Suprapubic skin (tissue), 4 donors: ENCODE measurements around the gene RPTOR. TPM values are rescaled to one million over a fixed set of nuclear protein-coding genes. Genes with fewer than 3 reads are reported as not detected.

Experiments
- DNase-seq, 2 donors: peaks; one replicate each; pipeline ENCODE4 v3.0.0-alpha.2; 2019; ENCODE audit warnings: low spot score in 2 of 2
- H3K27ac ChIP-seq: fragments of 200-600 bp; sonication (generic); one replicate; pipeline ENCODE4 v1.5.1; 2019
- H3K27me3 ChIP-seq: fragments of 200-600 bp; sonication (generic); one replicate; pipeline ENCODE4 v1.5.1; 2019
- H3K36me3 ChIP-seq: fragments of 200-600 bp; sonication (generic); one replicate; pipeline ENCODE4 v1.5.1; 2019
- H3K4me1 ChIP-seq: fragments of 200-600 bp; sonication (generic); one replicate; pipeline ENCODE4 v1.5.1; 2019
- H3K4me3 ChIP-seq: fragments of 200-600 bp; sonication (generic); one replicate; pipeline ENCODE4 v1.5.1; 2019; ENCODE audit warnings: mild to moderate bottlenecking
- H3K9me3 ChIP-seq: fragments of 200-600 bp; sonication (generic); one replicate; pipeline ENCODE4 v1.5.1; 2019
- EP300 ChIP-seq: sonication (generic); formaldehyde crosslinking; IDR thresholded peaks from one replicate; pipeline ENCODE4 v1.6.1; 2017; ENCODE audit warnings: antibody characterized with exemption
- POLR2A ChIP-seq, 2 donors: fragments of 450-650 bp; IDR thresholded peaks; one replicate each; pipeline ENCODE4 v1.6.1; 2017; ENCODE audit warnings: antibody characterized with exemption in 2 of 2, mild to moderate bottlenecking in 2 of 2, moderate library complexity in 2 of 2
- POLR2AphosphoS5 ChIP-seq, 3 donors: sonication (generic); formaldehyde crosslinking; IDR thresholded peaks; one replicate each; pipeline ENCODE4 v1.6.1; 2017; ENCODE audit warnings: antibody characterized with exemption in 3 of 3
- WGBS: methylation state at CpG from one replicate; pipeline ENCODE4 v1.1.5; 2018; 5-methylcytosine and 5-hydroxymethylcytosine counted together
- total RNA-seq, 4 donors: library from RNA; depleted of rRNA; stranded (reverse); fragments of >200 nt; gene quantifications; one replicate each; pipeline ENCODE4 v1.1.0, GENCODE V29; 2016
- TF ChIP-seq, protein P1 (sequence below), 2 donors: fragments of 200-600 bp in 1 of 2; fragments of 450-650 bp in 1 of 2; sonication (generic) in 1 of 2; IDR thresholded peaks; one replicate each; pipeline ENCODE4 v1.5.1; 2016 to 2019; ENCODE audit warnings: antibody characterized with exemption in 2 of 2, mild to moderate bottlenecking in 1 of 2, moderate library complexity in 1 of 2

RPTOR gene
- total RNA-seq, 4 donors from 2014 or later = 45.8 to 84.6 (median 53.0) TPM

DNA sequence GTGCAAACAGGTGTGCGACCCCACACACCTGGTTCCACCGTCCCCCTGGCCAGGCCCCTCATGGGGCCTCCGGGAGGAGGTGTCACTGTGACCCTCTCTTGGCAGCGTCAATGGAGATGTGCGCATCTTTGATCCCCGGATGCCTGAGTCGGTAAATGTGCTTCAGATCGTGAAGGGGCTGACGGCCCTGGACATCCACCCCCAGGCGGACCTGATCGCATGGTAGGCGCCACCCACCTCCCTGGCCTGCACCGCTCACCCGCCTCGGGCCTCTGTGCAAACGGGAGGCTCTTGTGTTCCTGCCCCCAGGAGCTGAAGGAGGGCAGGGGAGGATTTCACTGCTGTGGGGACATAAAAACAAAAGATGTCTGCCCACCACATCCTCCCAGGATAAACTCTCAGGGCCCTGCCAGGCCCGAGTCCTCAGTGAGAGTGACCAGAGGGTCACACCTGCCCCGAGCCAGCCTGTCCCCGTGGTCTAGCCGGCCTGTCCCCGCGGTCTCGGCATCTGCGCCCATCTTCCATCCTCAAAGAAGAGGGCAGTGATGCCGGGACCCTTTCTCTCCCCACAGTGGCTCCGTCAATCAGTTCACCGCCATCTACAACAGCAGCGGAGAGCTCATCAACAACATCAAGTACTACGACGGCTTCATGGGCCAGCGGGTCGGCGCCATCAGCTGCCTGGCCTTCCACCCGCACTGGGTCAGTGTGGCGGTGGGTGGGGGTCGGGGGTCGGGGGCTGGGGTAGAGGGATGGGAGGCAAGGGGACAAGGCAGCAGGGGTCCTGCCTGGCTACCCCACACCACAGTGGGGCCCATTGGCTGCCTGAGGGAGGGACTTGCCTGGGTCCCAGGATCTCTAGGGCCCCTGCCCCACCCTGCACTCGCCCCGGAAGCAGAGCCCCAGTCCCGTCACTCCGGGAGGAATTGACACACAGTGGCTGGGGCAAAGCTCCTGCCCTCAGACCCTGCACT lies 418.0 kb downstream of the RPTOR start:
- Histone ChIP-seq H3K36me3 (peaks cover 29% of the 10 kb centered on the region), H3K27ac (no peak overlapping the region)
- WGBS = 95% methylated on average over 31 of the region's 41 CpGs

DNA sequence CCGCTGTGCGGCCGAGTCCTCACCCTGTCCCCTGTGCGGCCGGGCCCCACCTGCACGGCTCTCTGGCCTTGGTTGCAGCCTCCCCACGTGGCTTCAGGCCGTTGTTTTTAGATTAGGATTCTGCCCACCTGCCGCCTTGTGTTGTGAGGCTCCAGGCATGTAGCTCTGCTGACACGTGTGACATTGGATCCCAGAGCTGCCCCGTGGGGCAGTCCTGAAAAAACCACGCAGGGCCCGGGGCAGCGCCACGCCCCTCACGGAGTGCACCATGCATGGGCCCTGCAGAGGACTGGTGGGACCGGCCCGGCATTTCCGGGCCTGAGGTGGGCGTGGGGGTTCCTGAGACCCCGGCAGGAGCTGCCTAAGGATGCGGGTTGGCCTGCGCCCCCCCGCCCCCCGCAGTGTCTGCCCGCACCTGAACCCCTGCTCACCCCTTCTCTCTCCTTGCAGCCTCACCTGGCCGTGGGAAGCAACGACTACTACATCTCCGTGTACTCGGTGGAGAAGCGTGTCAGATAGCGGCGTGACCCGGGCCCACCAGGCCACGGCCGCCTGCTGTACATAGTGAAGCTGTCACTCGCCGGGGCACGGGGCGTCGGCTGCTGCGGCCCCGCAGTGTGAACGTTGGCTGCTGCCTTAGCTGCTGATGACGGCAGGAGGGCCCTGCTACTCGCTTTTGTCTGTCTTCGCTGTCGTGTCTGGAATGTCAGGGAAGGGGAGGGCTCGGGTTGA lies 419.3 kb downstream of the RPTOR start:
- Histone ChIP-seq H3K4me3 (no peak overlapping the region), H3K27me3 (no peaks in the 10 kb centered on the region), H3K9me3 (no peaks in the 10 kb centered on the region), H3K27ac (no peak overlapping the region), H3K36me3 (peaks cover 29% of the 10 kb centered on the region), H3K4me1 (peaks cover 29% of the 10 kb centered on the region)
- DNase-seq = no peak
- TF ChIP-seq POLR2A (IDR thresholded peaks at IDR 0.05) = no peak
- TF ChIP-seq POLR2AphosphoS5 (IDR thresholded peaks at IDR 0.05) = no peak
- TF ChIP-seq EP300 = no peak
- TF ChIP-seq, protein P1, sequence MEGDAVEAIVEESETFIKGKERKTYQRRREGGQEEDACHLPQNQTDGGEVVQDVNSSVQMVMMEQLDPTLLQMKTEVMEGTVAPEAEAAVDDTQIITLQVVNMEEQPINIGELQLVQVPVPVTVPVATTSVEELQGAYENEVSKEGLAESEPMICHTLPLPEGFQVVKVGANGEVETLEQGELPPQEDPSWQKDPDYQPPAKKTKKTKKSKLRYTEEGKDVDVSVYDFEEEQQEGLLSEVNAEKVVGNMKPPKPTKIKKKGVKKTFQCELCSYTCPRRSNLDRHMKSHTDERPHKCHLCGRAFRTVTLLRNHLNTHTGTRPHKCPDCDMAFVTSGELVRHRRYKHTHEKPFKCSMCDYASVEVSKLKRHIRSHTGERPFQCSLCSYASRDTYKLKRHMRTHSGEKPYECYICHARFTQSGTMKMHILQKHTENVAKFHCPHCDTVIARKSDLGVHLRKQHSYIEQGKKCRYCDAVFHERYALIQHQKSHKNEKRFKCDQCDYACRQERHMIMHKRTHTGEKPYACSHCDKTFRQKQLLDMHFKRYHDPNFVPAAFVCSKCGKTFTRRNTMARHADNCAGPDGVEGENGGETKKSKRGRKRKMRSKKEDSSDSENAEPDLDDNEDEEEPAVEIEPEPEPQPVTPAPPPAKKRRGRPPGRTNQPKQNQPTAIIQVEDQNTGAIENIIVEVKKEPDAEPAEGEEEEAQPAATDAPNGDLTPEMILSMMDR (IDR thresholded peaks at IDR 0.05) = no peak
- WGBS = 90% methylated on average over 37 of the region's 49 CpGs

More for the DNA sequence above, 418.0 kb downstream of the RPTOR start:
- TF ChIP-seq EP300 = no peak
- no peak for TF ChIP-seq POLR2A (IDR thresholded peaks at IDR 0.05)
- no peak for TF ChIP-seq POLR2AphosphoS5 (IDR thresholded peaks at IDR 0.05)
- TF ChIP-seq, protein P1 (IDR thresholded peaks at IDR 0.05) = no peak
- Histone ChIP-seq H3K9me3 (no peaks in the 10 kb centered on the region), H3K27me3 (no peaks in the 10 kb centered on the region), H3K4me3 (no peak overlapping the region), H3K4me1 (peaks cover 22% of the 10 kb centered on the region)
- DNase-seq = peak in 1 of 2 donors; percentile 60

DNA sequence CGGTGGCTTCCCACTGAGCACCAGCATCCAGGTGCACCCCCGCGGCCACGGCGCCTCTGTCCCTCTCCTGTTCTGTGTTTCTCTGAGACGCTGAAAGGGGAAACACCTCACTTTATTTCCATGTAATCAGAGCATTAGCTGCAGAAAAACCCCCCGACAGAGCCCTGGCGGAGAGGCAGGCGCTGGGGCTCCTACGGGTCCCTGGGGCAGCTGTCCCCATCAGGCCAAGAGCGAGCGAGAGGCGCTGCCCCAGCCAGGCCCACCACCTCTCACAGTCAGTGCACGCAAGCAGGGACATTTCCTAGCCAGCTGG lies 419.9 kb downstream of the RPTOR start:
- peaks cover 29% of the 10 kb centered on the region for H3K36me3 ChIP-seq
- no peaks in the 10 kb centered on the region for H3K9me3 ChIP-seq
- TF ChIP-seq POLR2A (IDR thresholded peaks at IDR 0.05) (no peak), POLR2AphosphoS5 (IDR thresholded peaks at IDR 0.05) (no peak), EP300 (no peak)
- TF ChIP-seq, protein P1 (IDR thresholded peaks at IDR 0.05) = no peak
- peaks cover 4% of the 10 kb centered on the region for H3K27me3 ChIP-seq
- H3K27ac ChIP-seq = no peak overlapping the region
- no peak overlapping the region for H3K4me3 ChIP-seq
- H3K4me1 ChIP-seq = peaks cover 29% of the 10 kb centered on the region
- WGBS = 84% methylated on average over 13 of the region's 14 CpGs
- DNase-seq = no peak

DNA sequence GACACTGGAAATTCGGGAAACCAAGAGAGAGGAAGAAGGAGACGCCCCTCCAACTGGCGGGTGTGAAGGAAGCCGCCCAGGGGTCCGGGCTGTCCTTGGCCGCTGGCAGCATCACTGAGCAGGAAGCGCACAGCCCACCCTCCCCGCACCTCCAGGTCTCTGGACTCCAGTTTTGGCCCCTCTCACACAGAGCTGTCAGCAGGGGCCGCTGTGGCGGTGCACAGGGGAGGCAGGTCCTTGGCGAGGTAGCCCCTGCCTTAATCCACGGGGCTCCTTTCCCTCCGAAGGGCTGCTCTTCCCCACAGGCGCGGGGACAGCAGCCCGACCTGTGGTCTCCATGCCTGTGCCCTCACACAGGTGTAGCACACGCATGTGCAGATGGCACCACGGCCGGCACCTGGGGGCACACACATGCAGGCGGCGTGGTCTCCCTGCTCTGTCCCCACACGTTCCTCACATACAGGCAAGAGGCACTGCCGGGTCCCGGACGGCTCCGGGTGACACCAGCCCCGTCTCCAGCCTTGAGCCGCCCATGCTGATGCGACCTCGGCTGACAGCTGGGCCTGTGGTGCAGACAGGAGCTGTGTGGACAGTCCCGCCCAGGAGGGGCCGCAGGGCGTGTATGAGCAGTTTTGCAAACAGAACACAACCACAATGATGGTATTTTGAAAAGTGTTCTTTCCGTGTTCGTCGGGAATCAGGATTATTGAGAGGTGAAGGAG lies 420.4 kb downstream of the RPTOR start:
- no peak overlapping the region for H3K27ac ChIP-seq
- no peaks in the 10 kb centered on the region for H3K9me3 ChIP-seq
- 90% methylated on average over 8 of the region's 36 CpGs for WGBS
- no peak overlapping the region for H3K4me3 ChIP-seq
- peak in 1 of 2 donors; percentile 58 for DNase-seq
- H3K36me3 ChIP-seq = peaks cover 29% of the 10 kb centered on the region
- H3K4me1 ChIP-seq = peaks cover 28% of the 10 kb centered on the region
- peaks cover 8% of the 10 kb centered on the region for H3K27me3 ChIP-seq
- TF ChIP-seq POLR2AphosphoS5 (IDR thresholded peaks at IDR 0.05) (no peak), POLR2A (IDR thresholded peaks at IDR 0.05) (no peak), EP300 (no peak)
- TF ChIP-seq, protein P1 (IDR thresholded peaks at IDR 0.05) = no peak
